Breast epithelium (tissue), 3 donors: ENCODE results near the gene HOATZ.

ENCODE experiments used
- CTCF ChIP-seq, 3 donors: fragments of 450-650 bp; IDR thresholded peaks; one replicate each; pipeline ENCODE4 v1.5.1; 2016 to 2017; ENCODE audit warnings: antibody characterized with exemption in 3 of 3, mild to moderate bottlenecking in 3 of 3, moderate library complexity in 3 of 3
- POLR2A ChIP-seq: fragments of 450-650 bp; IDR thresholded peaks from one replicate; pipeline ENCODE4 v1.6.1; 2016; ENCODE audit warnings: antibody characterized with exemption, mild to moderate bottlenecking, moderate library complexity
- POLR2AphosphoS5 ChIP-seq, 3 donors: sonication (generic); formaldehyde crosslinking; IDR thresholded peaks; one replicate each; pipeline ENCODE4 v1.6.1; 2017; ENCODE audit warnings: antibody characterized with exemption in 3 of 3

GRCh38 chr11:111569476-111569875 is 54.9 kb downstream of the HOATZ start:
- no peak for TF ChIP-seq CTCF (IDR thresholded peaks at IDR 0.05)
- TF ChIP-seq POLR2A = no peak
- no peak for TF ChIP-seq POLR2AphosphoS5 (IDR thresholded peaks at IDR 0.05)
